Liver (tissue), 9 donors: ENCODE measurements around the gene GLRX5. TPM values are rescaled to one million over a fixed set of nuclear protein-coding genes. Genes with fewer than 3 reads are reported as not detected.

Source experiments
- DNase-seq: peaks from one replicate; pipeline ENCODE4 v3.0.0-alpha.2; 2017; ENCODE audit warnings: low spot score
- H3K27ac ChIP-seq, 2 donors: one replicate each; pipeline ENCODE4 v1.7.0; 2013; ENCODE audit warnings: inconsistent platforms in 2 of 2, low read length in 2 of 2, control low read depth in 1 of 2, low read depth in 1 of 2, mild to moderate bottlenecking in 1 of 2
- H3K27me3 ChIP-seq, 4 donors: one replicate each; pipeline versions ENCODE4 v1.6.1 to v1.7.0; 2013; ENCODE audit warnings: low read length in 3 of 4, inconsistent platforms in 1 of 4, mild to moderate bottlenecking in 1 of 4, moderate library complexity in 1 of 4; ENCODE audit not compliant: control insufficient read depth in 4 of 4, insufficient read depth in 4 of 4
- H3K36me3 ChIP-seq, 4 donors: one replicate each; pipeline versions ENCODE4 v1.6.1 to v1.7.0; 2013; ENCODE audit warnings: low read length in 3 of 4, mild to moderate bottlenecking in 3 of 4, low read depth in 1 of 4, moderate library complexity in 1 of 4; ENCODE audit not compliant: control insufficient read depth in 4 of 4, insufficient read depth in 3 of 4
- H3K4me1 ChIP-seq, 4 donors: one replicate each; pipeline versions ENCODE4 v1.6.1 to v1.7.0; 2013; ENCODE audit warnings: low read length in 3 of 4, mild to moderate bottlenecking in 3 of 4, moderate library complexity in 1 of 4; ENCODE audit not compliant: control insufficient read depth in 4 of 4, insufficient read depth in 4 of 4
- H3K4me3 ChIP-seq, 3 donors: one replicate each; pipeline versions ENCODE4 v1.6.1 to v1.7.0; 2013; ENCODE audit warnings: low read length in 3 of 3, control low read depth in 1 of 3, low read depth in 1 of 3, mild to moderate bottlenecking in 1 of 3
- H3K9ac ChIP-seq, 2 donors: one replicate each; pipeline ENCODE4 v1.7.0; 2013; ENCODE audit warnings: low read length in 2 of 2, mild to moderate bottlenecking in 2 of 2, moderate library complexity in 2 of 2, control low read depth in 1 of 2, low read depth in 1 of 2
- H3K9me3 ChIP-seq, 4 donors: one replicate each; pipeline versions ENCODE4 v1.6.1 to v1.7.0; 2013; ENCODE audit warnings: low read length in 3 of 4; ENCODE audit not compliant: control insufficient read depth in 4 of 4
- ATF3 ChIP-seq: IDR thresholded peaks from 2 replicates; pipeline ENCODE4 v1.6.1; 2016; ENCODE audit warnings: antibody characterized with exemption
- FOXA2 ChIP-seq: IDR thresholded peaks from 2 replicates; pipeline ENCODE4 v1.6.1; 2016; ENCODE audit warnings: antibody characterized with exemption
- GABPA ChIP-seq, 2 donors: IDR thresholded peaks in 1 of 2; conservative IDR thresholded peaks in 1 of 2; 2 replicates each; pipeline ENCODE4 v1.6.1; 2016; ENCODE audit warnings: antibody characterized with exemption in 2 of 2, mild to moderate bottlenecking in 1 of 2, moderate library complexity in 1 of 2
- JUND ChIP-seq, 2 donors: IDR thresholded peaks; 2 replicates each; pipeline ENCODE4 v1.6.1; 2016; ENCODE audit warnings: antibody characterized with exemption in 2 of 2
- RXRA ChIP-seq, 2 donors: IDR thresholded peaks; 2 replicates each; pipeline ENCODE4 v1.6.1; 2017 to 2018; ENCODE audit warnings: antibody characterized with exemption in 2 of 2, mild to moderate bottlenecking in 1 of 2
- SP1 ChIP-seq: IDR thresholded peaks from 2 replicates; pipeline ENCODE4 v1.6.1; 2018; ENCODE audit warnings: antibody characterized with exemption, mild to moderate bottlenecking
- TAF1 ChIP-seq: conservative IDR thresholded peaks from 2 replicates; pipeline ENCODE4 v1.6.1; 2016; ENCODE audit warnings: antibody characterized with exemption, mild to moderate bottlenecking
- YY1 ChIP-seq: IDR thresholded peaks from 2 replicates; pipeline ENCODE4 v1.6.1; 2016; ENCODE audit warnings: antibody characterized with exemption, mild to moderate bottlenecking
- WGBS: extraction: QIAGEN DNeasy Blood & Tissue Kit; methylation state at CpG from one replicate; pipeline ENCODE4 v1.1.7; 2013; 5-methylcytosine and 5-hydroxymethylcytosine counted together
- polyA plus RNA-seq, 2 donors: library from polyadenylated mRNA; stranded (reverse) in 1 of 2; unstranded in 1 of 2; fragments of 200-250 nt in 1 of 2; fragments of >200 nt in 1 of 2; fragmentation: Nextera tagmentation in 1 of 2; extraction: Ambion mirVana in 1 of 2; gene quantifications; one replicate each; pipeline versions ENCODE4 v1.2.1 to v1.2.3, GENCODE V29; 2013 to 2015
- total RNA-seq, 2 donors: library from RNA; depleted of rRNA; stranded (reverse); fragments of >200 nt; gene quantifications; one replicate each; pipeline ENCODE4 v1.2.3, GENCODE V29; 2014
- TF ChIP-seq, protein P1 (sequence below): fragments of 150-350 bp; IDR thresholded peaks from 2 replicates; pipeline ENCODE4 v1.5.1; 2017; ENCODE audit warnings: improper control_type of control experiment, low read depth, low read length; ENCODE audit not compliant: missing input control
- TF ChIP-seq, protein P2 (sequence below): IDR thresholded peaks from 2 replicates; pipeline ENCODE4 v1.6.1; 2016; ENCODE audit warnings: antibody characterized with exemption, mild to moderate bottlenecking
- donor health status: healthy.
- donor health status: healthy.
- donor health status: healthy.
- donor health status: healthy.
- donor health status: healthy.

Gene GLRX5
- total and polyA plus RNA-seq, 4 donors = 28.4 to 172 (median 39.7) TPM

DNA sequence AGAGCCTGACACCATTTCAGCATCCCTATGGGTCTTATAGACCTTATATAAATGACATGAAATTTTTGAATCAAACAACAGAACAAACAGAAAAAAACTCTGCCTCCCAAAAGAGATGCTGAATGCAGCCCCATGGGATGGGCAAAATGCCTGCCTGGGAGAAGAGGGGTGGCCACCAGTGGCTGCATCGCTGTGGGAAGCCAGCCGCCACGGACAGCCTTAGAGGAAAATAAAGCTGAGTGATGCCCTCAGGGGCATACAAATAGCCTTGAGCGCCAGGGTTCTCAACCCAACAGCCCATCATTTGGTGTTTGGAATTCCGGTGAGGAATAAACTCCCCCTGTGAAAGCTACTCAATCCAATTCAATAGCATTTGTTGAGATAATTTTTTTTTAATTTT, 41.3 kb upstream of the GLRX5 start:
- no peak overlapping the region for H3K9ac ChIP-seq
- no peaks in the 10 kb centered on the region for H3K9me3 ChIP-seq
- H3K27ac ChIP-seq = no peak overlapping the region
- WGBS = 94% methylated on average over 5 of the region's 5 CpGs
- DNase-seq = no peak
- H3K4me1 ChIP-seq = peaks cover 5 to 40% (median 30%) of the 10 kb centered on the region in 4 donors
- TF ChIP-seq SP1 = no peak
- TF ChIP-seq JUND (IDR thresholded peaks at IDR 0.05) = no peak
- no peak for TF ChIP-seq ATF3
- TF ChIP-seq, protein P1, sequence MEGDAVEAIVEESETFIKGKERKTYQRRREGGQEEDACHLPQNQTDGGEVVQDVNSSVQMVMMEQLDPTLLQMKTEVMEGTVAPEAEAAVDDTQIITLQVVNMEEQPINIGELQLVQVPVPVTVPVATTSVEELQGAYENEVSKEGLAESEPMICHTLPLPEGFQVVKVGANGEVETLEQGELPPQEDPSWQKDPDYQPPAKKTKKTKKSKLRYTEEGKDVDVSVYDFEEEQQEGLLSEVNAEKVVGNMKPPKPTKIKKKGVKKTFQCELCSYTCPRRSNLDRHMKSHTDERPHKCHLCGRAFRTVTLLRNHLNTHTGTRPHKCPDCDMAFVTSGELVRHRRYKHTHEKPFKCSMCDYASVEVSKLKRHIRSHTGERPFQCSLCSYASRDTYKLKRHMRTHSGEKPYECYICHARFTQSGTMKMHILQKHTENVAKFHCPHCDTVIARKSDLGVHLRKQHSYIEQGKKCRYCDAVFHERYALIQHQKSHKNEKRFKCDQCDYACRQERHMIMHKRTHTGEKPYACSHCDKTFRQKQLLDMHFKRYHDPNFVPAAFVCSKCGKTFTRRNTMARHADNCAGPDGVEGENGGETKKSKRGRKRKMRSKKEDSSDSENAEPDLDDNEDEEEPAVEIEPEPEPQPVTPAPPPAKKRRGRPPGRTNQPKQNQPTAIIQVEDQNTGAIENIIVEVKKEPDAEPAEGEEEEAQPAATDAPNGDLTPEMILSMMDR = no peak
- TF ChIP-seq, protein P2, sequence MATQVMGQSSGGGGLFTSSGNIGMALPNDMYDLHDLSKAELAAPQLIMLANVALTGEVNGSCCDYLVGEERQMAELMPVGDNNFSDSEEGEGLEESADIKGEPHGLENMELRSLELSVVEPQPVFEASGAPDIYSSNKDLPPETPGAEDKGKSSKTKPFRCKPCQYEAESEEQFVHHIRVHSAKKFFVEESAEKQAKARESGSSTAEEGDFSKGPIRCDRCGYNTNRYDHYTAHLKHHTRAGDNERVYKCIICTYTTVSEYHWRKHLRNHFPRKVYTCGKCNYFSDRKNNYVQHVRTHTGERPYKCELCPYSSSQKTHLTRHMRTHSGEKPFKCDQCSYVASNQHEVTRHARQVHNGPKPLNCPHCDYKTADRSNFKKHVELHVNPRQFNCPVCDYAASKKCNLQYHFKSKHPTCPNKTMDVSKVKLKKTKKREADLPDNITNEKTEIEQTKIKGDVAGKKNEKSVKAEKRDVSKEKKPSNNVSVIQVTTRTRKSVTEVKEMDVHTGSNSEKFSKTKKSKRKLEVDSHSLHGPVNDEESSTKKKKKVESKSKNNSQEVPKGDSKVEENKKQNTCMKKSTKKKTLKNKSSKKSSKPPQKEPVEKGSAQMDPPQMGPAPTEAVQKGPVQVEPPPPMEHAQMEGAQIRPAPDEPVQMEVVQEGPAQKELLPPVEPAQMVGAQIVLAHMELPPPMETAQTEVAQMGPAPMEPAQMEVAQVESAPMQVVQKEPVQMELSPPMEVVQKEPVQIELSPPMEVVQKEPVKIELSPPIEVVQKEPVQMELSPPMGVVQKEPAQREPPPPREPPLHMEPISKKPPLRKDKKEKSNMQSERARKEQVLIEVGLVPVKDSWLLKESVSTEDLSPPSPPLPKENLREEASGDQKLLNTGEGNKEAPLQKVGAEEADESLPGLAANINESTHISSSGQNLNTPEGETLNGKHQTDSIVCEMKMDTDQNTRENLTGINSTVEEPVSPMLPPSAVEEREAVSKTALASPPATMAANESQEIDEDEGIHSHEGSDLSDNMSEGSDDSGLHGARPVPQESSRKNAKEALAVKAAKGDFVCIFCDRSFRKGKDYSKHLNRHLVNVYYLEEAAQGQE = no peak
- TF ChIP-seq YY1 = no peak
- H3K36me3 ChIP-seq = peaks cover 0 to 3% (median 0%) of the 10 kb centered on the region in 4 donors
- no peak overlapping the region for H3K4me3 ChIP-seq
- no peaks in the 10 kb centered on the region for H3K27me3 ChIP-seq

DNA sequence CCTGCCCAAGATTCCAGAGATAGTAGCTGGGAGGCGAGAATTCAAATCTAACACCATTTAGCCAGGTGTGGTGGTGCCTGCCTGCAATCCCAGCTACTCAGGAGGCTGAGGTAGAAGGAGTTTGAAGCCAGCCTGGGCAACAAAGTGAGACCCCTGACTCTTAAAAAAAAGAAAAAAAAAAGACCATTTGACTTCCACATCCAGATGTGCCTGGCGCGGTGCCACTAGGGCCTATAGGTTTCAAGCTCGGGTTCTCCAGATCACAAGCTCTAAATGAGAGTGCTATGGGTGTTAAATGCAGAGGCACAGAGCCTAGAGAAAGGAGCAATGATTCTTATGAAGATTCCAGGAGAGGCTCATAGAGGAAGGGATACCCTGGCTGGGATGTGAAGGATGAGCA, 40.9 kb upstream of the GLRX5 start:
- no peak for DNase-seq
- WGBS = 98% methylated on average over 4 of the region's 4 CpGs
- H3K4me1 ChIP-seq = peaks cover 3 to 40% (median 29%) of the 10 kb centered on the region in 4 donors
- no peak overlapping the region for H3K4me3 ChIP-seq
- H3K9ac ChIP-seq = no peak overlapping the region
- peaks cover 0 to 3% (median 0%) of the 10 kb centered on the region in 4 donors for H3K36me3 ChIP-seq
- no peaks in the 10 kb centered on the region for H3K27me3 ChIP-seq
- TF ChIP-seq RXRA (IDR thresholded peaks at IDR 0.05) = no peak
- H3K27ac ChIP-seq = no peak overlapping the region
- H3K9me3 ChIP-seq = no peaks in the 10 kb centered on the region

DNA sequence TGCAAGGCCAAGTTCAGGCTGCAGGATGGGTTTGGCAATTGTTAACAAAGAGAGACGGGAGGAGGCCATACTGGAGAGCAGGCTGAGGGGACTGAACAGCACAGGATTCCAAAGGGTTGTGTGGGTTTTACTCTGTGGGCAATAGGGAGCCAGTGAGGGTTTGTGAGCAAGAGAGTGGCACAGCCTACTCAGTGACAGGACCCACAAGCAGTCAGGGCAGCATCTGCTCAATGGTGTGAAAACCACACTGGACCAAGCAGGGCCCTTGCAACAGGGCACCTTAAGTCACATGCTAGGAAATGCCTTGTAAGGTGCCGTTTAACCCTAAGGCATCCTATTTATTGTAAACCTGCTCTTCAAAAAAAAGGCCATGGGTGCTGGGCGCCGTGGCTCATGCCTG, 40.4 kb upstream of the GLRX5 start:
- 93% methylated on average over 4 of the region's 4 CpGs for WGBS
- TF ChIP-seq FOXA2 = no peak
- no peak for TF ChIP-seq TAF1
- TF ChIP-seq ATF3 = no peak
- no peak for TF ChIP-seq JUND (IDR thresholded peaks at IDR 0.05)
- TF ChIP-seq, protein P2 = no peak
- no peak for TF ChIP-seq GABPA (IDR thresholded peaks at IDR 0.05 in 1 of 2, conservative IDR thresholded peaks at IDR 0.05 in 1 of 2)
- H3K9ac ChIP-seq = no peak overlapping the region

More for the DNA sequence above, 40.4 kb upstream of the GLRX5 start:
- Histone ChIP-seq H3K27ac (no peak overlapping the region), H3K4me3 (no peak overlapping the region), H3K9me3 (no peaks in the 10 kb centered on the region), H3K27me3 (no peaks in the 10 kb centered on the region), H3K4me1 (peaks cover 2 to 40% (median 30%) of the 10 kb centered on the region in 4 donors), H3K36me3 (peaks cover 0 to 3% (median 0%) of the 10 kb centered on the region in 4 donors)
- no peak for DNase-seq
